Adipocyte (in vitro differentiated cells): ENCODE results near the gene TTN.

Experiments
- DNase-seq: peaks from one replicate; pipeline ENCODE4 v3.0.0-alpha.2; 2015; ENCODE audit warnings: low read depth
- H3K27me3 ChIP-seq: replicated peaks from 2 replicates; pipeline ENCODE4 v1.7.0; 2013; ENCODE audit warnings: mild to moderate bottlenecking, low read length, moderate library complexity; ENCODE audit not compliant: control insufficient read depth, insufficient read depth
- H3K36me3 ChIP-seq: 2 replicates; pipeline ENCODE4 v1.7.0; 2013; ENCODE audit warnings: low read length, mild to moderate bottlenecking, moderate library complexity; ENCODE audit not compliant: control insufficient read depth, insufficient read depth, severe bottlenecking
- H3K4me1 ChIP-seq: 2 replicates; pipeline ENCODE4 v1.7.0; 2013; ENCODE audit warnings: mild to moderate bottlenecking, low read length, moderate library complexity; ENCODE audit not compliant: control insufficient read depth, insufficient read depth
- H3K4me3 ChIP-seq: 2 replicates; pipeline ENCODE4 v1.7.0; 2013; ENCODE audit warnings: mild to moderate bottlenecking, low read length, moderate library complexity
- H3K9ac ChIP-seq: 2 replicates; pipeline ENCODE4 v1.7.0; 2013; ENCODE audit warnings: mild to moderate bottlenecking, low read length, moderate library complexity
- H3K9me3 ChIP-seq: 2 replicates; pipeline ENCODE4 v1.7.0; 2013; ENCODE audit warnings: mild to moderate bottlenecking, low read length, moderate library complexity; ENCODE audit not compliant: control insufficient read depth

TTN gene

GRCh38 chr2:178733975-178734374 lies 73.2 kb downstream of the TTN start:
- H3K4me1 ChIP-seq: no peaks in the 10 kb centered on the region
- no peak overlapping the region for H3K4me3 ChIP-seq
- no peaks in the 10 kb centered on the region for H3K27me3 ChIP-seq
- peaks cover 11% of the 10 kb centered on the region for H3K9me3 ChIP-seq
- no peak overlapping the region for H3K9ac ChIP-seq
- H3K36me3 ChIP-seq: no peaks in the 10 kb centered on the region
- no peak for DNase-seq

- peaks cover 11% of the 10 kb centered on the region for H3K9me3 ChIP-seq
- H3K9ac ChIP-seq: no peak overlapping the region
- peaks cover 3% of the 10 kb centered on the region for H3K27me3 ChIP-seq
- no peak for DNase-seq
- no peak overlapping the region for H3K4me3 ChIP-seq
- no peaks in the 10 kb centered on the region for H3K4me1 ChIP-seq
- H3K36me3 ChIP-seq: no peaks in the 10 kb centered on the region
Measured at GRCh38 chr2:178732913-178733312, 74.3 kb downstream of the TTN start.

- no peak for DNase-seq
- Histone ChIP-seq H3K27me3 (peaks cover 3% of the 10 kb centered on the region), H3K9me3 (peaks cover 11% of the 10 kb centered on the region), H3K4me3 (no peak overlapping the region), H3K36me3 (no peaks in the 10 kb centered on the region), H3K9ac (no peak overlapping the region), H3K4me1 (no peaks in the 10 kb centered on the region)
Measured at GRCh38 chr2:178731300-178731699, 75.9 kb downstream of the TTN start.

GRCh38 chr2:178730049-178730448 lies 77.2 kb downstream of the TTN start:
- DNase-seq: no peak
- Histone ChIP-seq H3K4me3 (no peak overlapping the region), H3K9me3 (peaks cover 5% of the 10 kb centered on the region), H3K4me1 (no peaks in the 10 kb centered on the region), H3K27me3 (peaks cover 3% of the 10 kb centered on the region), H3K9ac (no peak overlapping the region), H3K36me3 (no peaks in the 10 kb centered on the region)

- H3K36me3 ChIP-seq: no peaks in the 10 kb centered on the region
- H3K9me3 ChIP-seq: no peaks in the 10 kb centered on the region
- no peak overlapping the region for H3K9ac ChIP-seq
- H3K4me3 ChIP-seq: no peak overlapping the region
- peaks cover 13% of the 10 kb centered on the region for H3K27me3 ChIP-seq
- H3K4me1 ChIP-seq: no peaks in the 10 kb centered on the region
- DNase-seq: no peak
Measured at GRCh38 chr2:178723786-178724346, 83.4 kb downstream of the TTN start.

GRCh38 chr2:178722296-178722695 lies 84.9 kb downstream of the TTN start:
- H3K27me3 ChIP-seq: peaks cover 11% of the 10 kb centered on the region
- no peaks in the 10 kb centered on the region for H3K4me1 ChIP-seq
- no peaks in the 10 kb centered on the region for H3K36me3 ChIP-seq
- no peak overlapping the region for H3K9ac ChIP-seq
- no peaks in the 10 kb centered on the region for H3K9me3 ChIP-seq
- DNase-seq: no peak
- no peak overlapping the region for H3K4me3 ChIP-seq

GRCh38 chr2:178718988-178719387 lies 88.2 kb downstream of the TTN start:
- H3K36me3 ChIP-seq: no peaks in the 10 kb centered on the region
- no peak overlapping the region for H3K9ac ChIP-seq
- H3K4me3 ChIP-seq: no peak overlapping the region
- no peaks in the 10 kb centered on the region for H3K4me1 ChIP-seq
- no peaks in the 10 kb centered on the region for H3K9me3 ChIP-seq
- no peak for DNase-seq
- H3K27me3 ChIP-seq: peaks cover 11% of the 10 kb centered on the region

- H3K36me3 ChIP-seq: no peaks in the 10 kb centered on the region
- no peaks in the 10 kb centered on the region for H3K4me1 ChIP-seq
- DNase-seq: no peak
- H3K27me3 ChIP-seq: peaks cover 6% of the 10 kb centered on the region
- no peaks in the 10 kb centered on the region for H3K9me3 ChIP-seq
- no peak overlapping the region for H3K9ac ChIP-seq
- no peak overlapping the region for H3K4me3 ChIP-seq
Measured at GRCh38 chr2:178718283-178718682, 88.9 kb downstream of the TTN start.

GRCh38 chr2:178716394-178716793 lies 90.8 kb downstream of the TTN start:
- no peaks in the 10 kb centered on the region for H3K27me3 ChIP-seq
- H3K9me3 ChIP-seq: no peaks in the 10 kb centered on the region
- no peaks in the 10 kb centered on the region for H3K4me1 ChIP-seq
- DNase-seq: no peak
- H3K36me3 ChIP-seq: no peaks in the 10 kb centered on the region
- no peak overlapping the region for H3K4me3 ChIP-seq
- H3K9ac ChIP-seq: no peak overlapping the region

GRCh38 chr2:178715366-178715765 lies 91.9 kb downstream of the TTN start:
- Histone ChIP-seq H3K27me3 (no peaks in the 10 kb centered on the region), H3K4me3 (no peak overlapping the region), H3K36me3 (no peaks in the 10 kb centered on the region), H3K4me1 (no peaks in the 10 kb centered on the region), H3K9me3 (no peaks in the 10 kb centered on the region), H3K9ac (no peak overlapping the region)
- DNase-seq: no peak

- no peaks in the 10 kb centered on the region for H3K27me3 ChIP-seq
- no peak overlapping the region for H3K4me3 ChIP-seq
- no peak for DNase-seq
- H3K9me3 ChIP-seq: no peaks in the 10 kb centered on the region
- H3K4me1 ChIP-seq: no peaks in the 10 kb centered on the region
- H3K9ac ChIP-seq: no peak overlapping the region
- no peaks in the 10 kb centered on the region for H3K36me3 ChIP-seq
Measured at GRCh38 chr2:178707476-178707875, 99.7 kb downstream of the TTN start.

- Histone ChIP-seq H3K36me3 (no peaks in the 10 kb centered on the region), H3K9ac (no peak overlapping the region), H3K27me3 (no peaks in the 10 kb centered on the region), H3K4me1 (no peaks in the 10 kb centered on the region), H3K9me3 (no peaks in the 10 kb centered on the region), H3K4me3 (no peak overlapping the region)
- DNase-seq: no peak
Measured at GRCh38 chr2:178704876-178705275, 102.3 kb downstream of the TTN start.
